ENCODE data around the gene PLA2G1B. TPM values are rescaled to one million over a fixed set of nuclear protein-coding genes. Genes with fewer than 3 reads are reported as not detected.

The PLA2G1B gene
- total RNA-seq, 4 donors from 2014 or later: not detected

DNA sequence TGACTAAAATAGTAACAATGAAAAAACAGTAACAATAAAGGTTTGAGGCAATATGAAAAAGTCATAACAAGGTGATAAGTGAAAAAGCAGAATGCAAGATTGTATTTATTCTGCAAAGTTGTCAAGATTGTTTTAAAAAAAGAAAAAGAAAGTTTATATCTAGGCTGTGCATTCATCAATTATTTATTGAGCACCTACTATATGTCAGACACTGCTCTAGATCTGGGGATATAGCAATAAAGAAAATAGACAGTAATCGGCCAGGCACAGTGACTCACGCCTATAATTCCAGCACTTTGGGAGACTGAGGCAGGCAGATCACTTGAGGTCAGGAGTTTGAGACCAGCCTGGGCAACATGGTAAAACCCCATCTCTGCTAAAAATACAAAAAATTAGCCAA, 3.8 kb downstream of the PLA2G1B start:
- no peaks in the 10 kb centered on the region for H3K36me3 ChIP-seq
- H3K27me3 ChIP-seq: no peaks in the 10 kb centered on the region
- no peak for TF ChIP-seq POLR2A (IDR thresholded peaks at IDR 0.05)
- TF ChIP-seq, protein P1, sequence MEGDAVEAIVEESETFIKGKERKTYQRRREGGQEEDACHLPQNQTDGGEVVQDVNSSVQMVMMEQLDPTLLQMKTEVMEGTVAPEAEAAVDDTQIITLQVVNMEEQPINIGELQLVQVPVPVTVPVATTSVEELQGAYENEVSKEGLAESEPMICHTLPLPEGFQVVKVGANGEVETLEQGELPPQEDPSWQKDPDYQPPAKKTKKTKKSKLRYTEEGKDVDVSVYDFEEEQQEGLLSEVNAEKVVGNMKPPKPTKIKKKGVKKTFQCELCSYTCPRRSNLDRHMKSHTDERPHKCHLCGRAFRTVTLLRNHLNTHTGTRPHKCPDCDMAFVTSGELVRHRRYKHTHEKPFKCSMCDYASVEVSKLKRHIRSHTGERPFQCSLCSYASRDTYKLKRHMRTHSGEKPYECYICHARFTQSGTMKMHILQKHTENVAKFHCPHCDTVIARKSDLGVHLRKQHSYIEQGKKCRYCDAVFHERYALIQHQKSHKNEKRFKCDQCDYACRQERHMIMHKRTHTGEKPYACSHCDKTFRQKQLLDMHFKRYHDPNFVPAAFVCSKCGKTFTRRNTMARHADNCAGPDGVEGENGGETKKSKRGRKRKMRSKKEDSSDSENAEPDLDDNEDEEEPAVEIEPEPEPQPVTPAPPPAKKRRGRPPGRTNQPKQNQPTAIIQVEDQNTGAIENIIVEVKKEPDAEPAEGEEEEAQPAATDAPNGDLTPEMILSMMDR (IDR thresholded peaks at IDR 0.05): no peak
- H3K27ac ChIP-seq: no peak overlapping the region
- no peak for DNase-seq
- no peaks in the 10 kb centered on the region for H3K9me3 ChIP-seq
- peaks cover 0 to 8% (median 0%) of the 10 kb centered on the region in 4 donors for H3K4me1 ChIP-seq
- H3K4me3 ChIP-seq: no peak overlapping the region

DNA sequence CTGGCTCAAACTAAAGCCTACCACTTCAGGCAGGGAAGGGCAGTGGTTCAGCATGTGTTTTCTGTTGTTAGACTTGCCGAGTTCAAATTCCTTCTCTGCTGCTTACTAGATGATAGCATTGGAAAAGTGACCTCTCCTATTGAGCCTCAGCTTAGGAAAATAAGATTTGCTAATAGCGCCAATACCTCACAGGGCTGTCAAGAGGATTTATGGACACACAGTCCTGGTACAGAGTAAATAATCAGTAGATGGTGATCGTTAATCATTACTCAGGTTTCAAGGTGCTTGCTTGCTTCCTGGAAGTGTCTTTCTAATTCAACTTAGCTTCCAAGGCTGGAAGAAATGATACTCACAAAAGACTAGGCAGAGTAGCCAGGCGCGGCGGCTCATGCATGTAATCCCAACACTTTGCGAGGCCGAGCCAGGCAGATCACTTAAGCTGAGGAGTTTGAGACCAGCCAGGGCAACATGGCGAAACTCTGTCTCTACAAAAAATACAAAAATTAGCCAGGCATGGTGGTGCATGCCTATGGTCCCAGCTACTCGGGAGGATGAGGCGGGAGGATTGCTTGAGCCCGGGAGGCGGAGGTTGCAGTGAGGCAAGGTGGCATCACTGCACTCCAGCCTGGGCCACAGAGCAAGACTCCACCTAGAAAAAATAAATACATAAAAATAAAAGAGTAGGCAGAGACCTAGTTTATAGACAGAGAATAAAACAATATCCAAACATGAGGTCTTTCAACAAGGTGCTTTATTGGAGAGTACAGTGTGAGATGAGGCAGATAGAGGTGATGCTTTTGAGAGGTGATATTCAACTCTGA, 6.0 kb downstream of the PLA2G1B start:
- DNase-seq: peak in 1 of 3 donors; percentile 66
- TF ChIP-seq POLR2A (IDR thresholded peaks at IDR 0.05): peak in 1 of 2 donors; percentile 48
- TF ChIP-seq, protein P1 (IDR thresholded peaks at IDR 0.05): no peak
- Histone ChIP-seq H3K4me3 (peak overlapping the region in 2 of 4 donors; percentile 23 to 28), H3K36me3 (no peaks in the 10 kb centered on the region), H3K27ac (peak overlapping the region in 3 of 4 donors; percentile 45 to 88 (median 85)), H3K4me1 (peaks cover 0 to 12% (median under 1%) of the 10 kb centered on the region in 4 donors), H3K27me3 (no peaks in the 10 kb centered on the region), H3K9me3 (no peaks in the 10 kb centered on the region)

DNA sequence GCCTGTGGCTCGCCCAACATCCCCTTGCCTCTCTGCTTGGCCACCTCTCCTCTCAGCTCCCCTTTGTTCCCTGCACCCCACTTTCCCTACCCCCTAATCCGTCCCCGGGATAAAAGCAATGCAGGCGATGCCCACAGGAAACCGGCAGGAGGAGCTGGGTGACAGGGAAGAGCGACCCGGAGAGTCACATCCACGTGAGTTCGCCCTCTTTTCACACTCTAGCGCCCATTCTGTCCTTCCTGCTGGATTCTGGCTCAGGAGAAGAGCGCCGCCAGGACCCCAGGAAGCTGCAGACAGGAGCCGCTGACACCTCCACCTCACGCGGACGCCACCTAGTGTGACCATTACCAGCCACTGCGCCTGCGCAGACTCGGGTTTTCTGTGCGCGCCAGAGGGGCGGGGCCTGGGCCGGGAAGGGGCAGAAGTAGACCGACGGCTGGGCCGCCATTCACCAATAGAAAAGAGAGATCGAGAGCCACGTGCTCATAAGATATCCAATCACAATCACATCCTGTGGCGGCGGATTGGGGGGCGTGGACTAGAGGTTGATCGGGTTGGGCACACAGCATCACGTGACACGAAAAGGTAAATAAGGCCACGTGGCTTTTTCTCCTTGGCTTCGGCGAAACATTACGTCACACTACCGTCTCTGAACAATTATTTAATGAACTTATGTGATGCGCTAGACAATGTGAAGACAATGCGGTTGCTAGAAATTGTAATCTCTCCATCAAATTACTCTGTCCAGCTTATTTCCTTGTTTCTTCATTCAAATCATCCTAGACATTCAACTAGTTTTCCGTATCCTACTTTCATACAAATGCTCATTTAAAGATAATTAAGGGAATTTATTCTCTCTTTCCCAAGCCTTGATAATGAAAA, 10.1 kb downstream of the PLA2G1B start:
- peaks cover 0 to 16% (median 2%) of the 10 kb centered on the region in 4 donors for H3K4me1 ChIP-seq
- H3K36me3 ChIP-seq: no peaks in the 10 kb centered on the region
- H3K27me3 ChIP-seq: no peaks in the 10 kb centered on the region
- DNase-seq: peak; percentile 100
- H3K27ac ChIP-seq: peak overlapping the region; percentile 76 to 85 (median 80)
- peak overlapping the region; percentile 43 to 74 (median 54) for H3K4me3 ChIP-seq
- H3K9me3 ChIP-seq: no peaks in the 10 kb centered on the region
- TF ChIP-seq POLR2A (IDR thresholded peaks at IDR 0.05): peak; percentile 85 to 92
- TF ChIP-seq, protein P1 (IDR thresholded peaks at IDR 0.05): peak in 5 of 6 experiments; percentile 39 to 79 (median 77)

DNA sequence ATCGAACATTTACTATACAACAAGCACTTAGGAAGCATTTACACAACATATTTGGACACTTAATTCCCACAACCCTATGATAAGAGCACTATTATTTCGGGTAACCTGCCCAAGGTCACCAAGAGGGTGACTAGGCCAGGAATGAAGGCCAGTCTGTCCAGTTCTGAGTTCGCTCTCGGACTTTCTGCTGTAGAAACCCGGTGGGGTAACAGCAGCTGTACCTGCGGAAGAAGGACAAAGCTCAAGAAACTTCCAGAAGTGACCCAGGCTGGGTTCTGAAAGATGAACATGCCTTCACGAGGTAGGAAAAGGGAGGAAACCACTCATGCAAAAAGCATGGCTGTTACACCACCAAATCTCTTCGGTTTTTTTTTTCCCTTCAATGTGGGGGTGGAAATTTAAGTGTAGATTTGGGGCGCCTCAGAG, 10.8 kb downstream of the PLA2G1B start:
- H3K4me1 ChIP-seq: peaks cover 0 to 12% (median 2%) of the 10 kb centered on the region in 4 donors
- peak overlapping the region; percentile 76 to 85 (median 80) for H3K27ac ChIP-seq
- no peak for DNase-seq
- H3K9me3 ChIP-seq: no peaks in the 10 kb centered on the region
- no peak for TF ChIP-seq POLR2A (IDR thresholded peaks at IDR 0.05)
- TF ChIP-seq, protein P1 (IDR thresholded peaks at IDR 0.05): no peak
- no peaks in the 10 kb centered on the region for H3K27me3 ChIP-seq
- H3K4me3 ChIP-seq: peak overlapping the region; percentile 43 to 74 (median 54)
- H3K36me3 ChIP-seq: no peaks in the 10 kb centered on the region

DNA sequence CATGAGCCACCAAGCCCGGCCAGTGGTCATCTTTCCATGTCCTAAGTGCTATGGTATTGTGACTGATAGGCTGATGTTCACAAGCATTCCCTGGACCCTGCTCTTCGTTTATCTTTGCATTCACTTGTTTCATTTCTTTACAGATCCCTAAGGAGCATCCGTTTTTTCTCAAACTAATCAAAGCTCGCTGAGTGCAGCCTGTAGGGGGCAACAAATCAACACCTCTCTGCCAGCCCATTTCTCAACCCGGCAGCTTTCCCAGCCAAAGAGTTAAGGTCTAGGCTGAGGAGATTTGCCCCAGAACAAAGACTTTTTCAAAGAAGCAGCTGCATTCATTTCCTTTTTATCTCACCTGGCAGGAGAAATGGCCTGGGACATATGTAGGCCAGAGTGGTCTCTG, 13.4 kb downstream of the PLA2G1B start:
- Histone ChIP-seq H3K27ac (no peak overlapping the region), H3K36me3 (no peaks in the 10 kb centered on the region), H3K9me3 (no peaks in the 10 kb centered on the region), H3K4me1 (peaks cover 0 to 8% (median 2%) of the 10 kb centered on the region in 4 donors), H3K4me3 (no peak overlapping the region), H3K27me3 (no peaks in the 10 kb centered on the region)
- TF ChIP-seq POLR2A (IDR thresholded peaks at IDR 0.05): no peak
- TF ChIP-seq, protein P1 (IDR thresholded peaks at IDR 0.05): peak in 1 of 6 experiments; percentile 3
- no peak for DNase-seq

All from Peyer's patch (tissue), 4 donors.